Myocyte (in vitro differentiated cells): ENCODE measurements around the gene RSPRY1. TPM values are rescaled to one million over a fixed set of nuclear protein-coding genes. Genes with fewer than 3 reads are reported as not detected.
"Not testable (repeated sequence)": the region's sequence is repeated elsewhere in the genome, so short reads cannot be mapped to it uniquely, and the experiment has no call there.

Experiments used
- DNase-seq: peaks from one replicate; pipeline ENCODE4 v3.0.0-alpha.2; 2012; ENCODE audit warnings: low read depth
- total RNA-seq: library from RNA; depleted of rRNA; stranded (reverse); fragments of >200 nt; gene quantifications from 2 replicates; pipeline ENCODE4 v1.2.3, GENCODE V29; 2014

RSPRY1 gene
- total RNA-seq, 1 donor from 2014 or later: 42.1 TPM

GRCh38 chr16:57268804-57269800 is 83.0 kb downstream of the RSPRY1 start:
- peak; percentile 50 for DNase-seq

GRCh38 chr16:57270221-57271062 is 84.3 kb downstream of the RSPRY1 start:
- DNase-seq: no peak

GRCh38 chr16:57271063-57271345 is 84.9 kb downstream of the RSPRY1 start:
- no peak for DNase-seq

GRCh38 chr16:57271867-57272495 is 85.9 kb downstream of the RSPRY1 start:
- DNase-seq: no peak

GRCh38 chr16:57273359-57273758 is 87.2 kb downstream of the RSPRY1 start:
- no peak for DNase-seq

- DNase-seq: no peak
These were observed 87.7 kb downstream of the RSPRY1 start for GRCh38 chr16:57273826-57274225.

GRCh38 chr16:57275946-57276345 is 89.8 kb downstream of the RSPRY1 start:
- not testable (repeated sequence) for DNase-seq

- DNase-seq: no peak
These were observed 90.5 kb downstream of the RSPRY1 start for GRCh38 chr16:57276596-57276995.

- DNase-seq: peak; percentile 70
These were observed 91.5 kb downstream of the RSPRY1 start for GRCh38 chr16:57277586-57277985.

GRCh38 chr16:57278494-57278893 is 92.4 kb downstream of the RSPRY1 start:
- DNase-seq: no peak

GRCh38 chr16:57279780-57280638 is 93.9 kb downstream of the RSPRY1 start:
- DNase-seq: no peak

GRCh38 chr16:57281791-57282190 is 95.7 kb downstream of the RSPRY1 start:
- DNase-seq: no peak

GRCh38 chr16:57282510-57283213 is 96.5 kb downstream of the RSPRY1 start:
- no peak for DNase-seq

GRCh38 chr16:57283214-57283958 is 97.3 kb downstream of the RSPRY1 start:
- DNase-seq: no peak

GRCh38 chr16:57283959-57284208 is 97.8 kb downstream of the RSPRY1 start:
- DNase-seq: no peak

GRCh38 chr16:57284209-57284951 is 98.3 kb downstream of the RSPRY1 start, which contains the start of gene PLLP:
Gene PLLP (minus strand): TSS chr16:57284672. CDS start chr16:57284540, 132 bp downstream.
- peak; percentile 26 for DNase-seq

- no peak for DNase-seq
These were observed 98.8 kb downstream of the RSPRY1 start for GRCh38 chr16:57284952-57285363.

GRCh38 chr16:57285379-57285778 is 99.2 kb downstream of the RSPRY1 start:
- no peak for DNase-seq
